A549 (cell line): ENCODE results near the gene CCL15. TPM values are rescaled to one million over a fixed set of nuclear protein-coding genes. Genes with fewer than 3 reads are reported as not detected.

ENCODE experiments used
- ATAC-seq, 2 experiments: fragments of 200-7000 bp in 1 of 2; fragments of >200 bp in 1 of 2; cut with Nextera tagmentation in 1 of 2; cut with Tn5 transposase in 1 of 2; 3 replicates each; pipeline versions ENCODE4 v1.8.0 to v1.9.1; 2018 to 2020; ENCODE audit warnings: mild to moderate bottlenecking in 1 of 2, moderate library complexity in 1 of 2
- CTCF ChIA-PET: fragments of 300-600 bp; sonication (Branson Sonifier 250); formaldehyde crosslinking; extraction: SDS; loops from one replicate; lab custom pipeline; 2021; ENCODE audit warnings: antibody characterized with exemption, inconsistent platforms; lab: Yijun Ruan, JAX
- POLR2A ChIA-PET: fragments of 350-600 bp; formaldehyde crosslinking; extraction: SDS; loops from one replicate; lab custom pipeline; 2021; ENCODE audit warnings: antibody characterized with exemption, inconsistent platforms; lab: Yijun Ruan, JAX
- DNase-seq, 2 experiments: peaks; one replicate each; pipeline versions ENCODE4 v3.0.0 to v3.0.0-alpha.2; 2011 to 2016; ENCODE audit warnings: low read depth in 1 of 2, low spot score in 1 of 2
- FAIRE-seq: peaks from 2 replicates; lab custom pipeline; 2011; peaks lifted over from hg19 to GRCh38; lab: Jason Lieb, UNC
- H3K27ac ChIP-seq, 2 experiments: fragments of >200 bp; sonication (Bioruptor Twin); formaldehyde crosslinking; 3 replicates each; pipeline ENCODE4 v1.5.1; 2016 to 2017
- H3K4me1 ChIP-seq: fragments of >200 bp; sonication (Bioruptor Twin); formaldehyde crosslinking; 3 replicates; pipeline ENCODE4 v1.6.1; 2016
- H3K4me2 ChIP-seq: fragments of >200 bp; sonication (Bioruptor Twin); formaldehyde crosslinking; 3 replicates; pipeline ENCODE4 v1.6.1; 2016
- H3K4me3 ChIP-seq: fragments of >200 bp; sonication (Bioruptor Twin); formaldehyde crosslinking; 3 replicates; pipeline ENCODE4 v1.5.1; 2016
- H3K9me3 ChIP-seq: fragments of >200 bp; sonication (Bioruptor Twin); formaldehyde crosslinking; 3 replicates; pipeline ENCODE4 v1.6.1; 2016
- BHLHE40 ChIP-seq: IDR thresholded peaks from 2 replicates; pipeline ENCODE4 v1.6.1; 2012; ENCODE audit warnings: low read depth, low read length, inconsistent platforms
- CBX8 ChIP-seq: fragments of 200-600 bp; sonication (generic); IDR thresholded peaks from 2 replicates; pipeline ENCODE4 v1.6.1; 2016
- CHD2 ChIP-seq: fragments of 150-350 bp; IDR thresholded peaks from 2 replicates; pipeline ENCODE4 v1.6.1; 2014; ENCODE audit warnings: low read length; ENCODE audit not compliant: partially characterized antibody
- CHD4 ChIP-seq: fragments of 200-600 bp; sonication (generic); IDR thresholded peaks from 2 replicates; pipeline ENCODE4 v1.6.1; 2016; ENCODE audit warnings: antibody characterized with exemption, mild to moderate bottlenecking, borderline replicate concordance
- EHF ChIP-seq: fragments of 250-450 bp; sonication (Bioruptor Pico); IDR thresholded peaks from 2 replicates; pipeline ENCODE4 v1.5.0; 2020; ENCODE audit warnings: mild to moderate bottlenecking
- EP300 ChIP-seq, 2 experiments: fragments of >200 bp; sonication (Bioruptor Twin); formaldehyde crosslinking; IDR thresholded peaks; 2 replicates in 1 of 2; 3 replicates in 1 of 2; pipeline ENCODE4 v1.6.1; 2016 to 2017
- ESRRA ChIP-seq: fragments of 150-350 bp; IDR thresholded peaks from 2 replicates; pipeline ENCODE4 v1.6.1; 2014; ENCODE audit warnings: mild to moderate bottlenecking, low read length, borderline replicate concordance
- FOSB ChIP-seq: fragments of 250-450 bp; sonication (Bioruptor Pico); IDR thresholded peaks from 2 replicates; pipeline ENCODE4 v1.5.0; 2020; ENCODE audit warnings: mild to moderate bottlenecking, moderate library complexity
- FOSL2 ChIP-seq, 2 experiments: fragments of 450-650 bp in 1 of 2; fragments of >200 bp in 1 of 2; sonication (Bioruptor Twin) in 1 of 2; formaldehyde crosslinking; IDR thresholded peaks; 2 replicates each; pipeline versions ENCODE4 v1.5.0 to v1.6.1; 2016 to 2020; ENCODE audit warnings: mild to moderate bottlenecking in 1 of 2, moderate library complexity in 1 of 2
- GATA3 ChIP-seq: IDR thresholded peaks from 2 replicates; pipeline ENCODE4 v1.6.1; 2012; ENCODE audit warnings: borderline replicate concordance
- HOXA7 ChIP-seq: fragments of 250-450 bp; sonication (Bioruptor Pico); IDR thresholded peaks from 2 replicates; pipeline ENCODE4 v1.5.0; 2020; ENCODE audit warnings: mild to moderate bottlenecking, moderate library complexity
- HOXB5 ChIP-seq: fragments of 250-450 bp; sonication (Bioruptor Pico); IDR thresholded peaks from 2 replicates; pipeline ENCODE4 v1.5.0; 2020; ENCODE audit warnings: mild to moderate bottlenecking, moderate library complexity
- JUNB ChIP-seq: fragments of >200 bp; sonication (Bioruptor Twin); formaldehyde crosslinking; IDR thresholded peaks from 2 replicates; pipeline ENCODE4 v1.6.1; 2016
- MAFK ChIP-seq: fragments of 450-650 bp; IDR thresholded peaks from 2 replicates; pipeline ENCODE4 v1.6.1; 2014; ENCODE audit not compliant: partially characterized antibody
- MAZ ChIP-seq: fragments of 150-350 bp; IDR thresholded peaks from 2 replicates; pipeline ENCODE4 v1.6.1; 2014; ENCODE audit warnings: antibody characterized with exemption, low read depth, low read length, borderline replicate concordance
- NFE2L2 ChIP-seq: fragments of 150-350 bp; conservative IDR thresholded peaks from 2 replicates; pipeline ENCODE4 v1.6.1; 2014; ENCODE audit warnings: low read length
- NPAS2 ChIP-seq: fragments of 250-450 bp; sonication (Bioruptor Pico); IDR thresholded peaks from 2 replicates; pipeline ENCODE4 v1.8.0; 2022; ENCODE audit warnings: mild to moderate bottlenecking, moderate library complexity, borderline replicate concordance
- RAD21 ChIP-seq, 2 experiments: fragments of >200 bp in 1 of 2; sonication (Bioruptor Twin) in 1 of 2; formaldehyde crosslinking in 1 of 2; IDR thresholded peaks in 1 of 2; conservative IDR thresholded peaks in 1 of 2; 2 replicates in 1 of 2; 3 replicates in 1 of 2; pipeline ENCODE4 v1.6.1; 2012 to 2018; ENCODE audit warnings: inconsistent platforms in 1 of 2
- RARB ChIP-seq: fragments of 250-450 bp; sonication (Bioruptor Pico); IDR thresholded peaks from 2 replicates; pipeline ENCODE4 v1.8.0; 2021; ENCODE audit warnings: mild to moderate bottlenecking, moderate library complexity
- RFX5 ChIP-seq: fragments of 450-650 bp; IDR thresholded peaks from 2 replicates; pipeline ENCODE4 v1.7.1; 2014; ENCODE audit warnings: antibody characterized with exemption, mild to moderate bottlenecking, moderate library complexity
- SREBF2 ChIP-seq: fragments of 450-650 bp; IDR thresholded peaks from 2 replicates; pipeline ENCODE4 v1.6.1; 2014; ENCODE audit warnings: mild to moderate bottlenecking, moderate library complexity
- TFCP2L1 ChIP-seq: fragments of 250-450 bp; sonication (Bioruptor Pico); IDR thresholded peaks from 2 replicates; pipeline ENCODE4 v1.5.0; 2021; ENCODE audit warnings: mild to moderate bottlenecking
- ZC3H11A ChIP-seq: fragments of 450-650 bp; IDR thresholded peaks from 2 replicates; pipeline ENCODE4 v1.6.1; 2014; ENCODE audit warnings: antibody characterized with exemption, mild to moderate bottlenecking
- ZNF302 ChIP-seq: fragments of 250-450 bp; sonication (Bioruptor Pico); IDR thresholded peaks from 2 replicates; pipeline ENCODE4 v1.9.0; 2021; ENCODE audit warnings: inconsistent platforms, mild to moderate bottlenecking, moderate library complexity
- ZSCAN20 ChIP-seq: fragments of 250-450 bp; sonication (Bioruptor Pico); IDR thresholded peaks from 2 replicates; pipeline ENCODE4 v1.8.0; 2022; ENCODE audit warnings: mild to moderate bottlenecking, moderate library complexity
- WGBS: methylation state at CpG from one replicate; pipeline ENCODE4 v1.1.6; 2017; ENCODE audit errors: missing lambda C conversion rate; 5-methylcytosine and 5-hydroxymethylcytosine counted together
- polyA plus RNA-seq, 4 experiments: library from polyadenylated mRNA; depleted of rRNA in 3 of 4; stranded (reverse); fragments of >200 nt; fragmentation: RNase III in 1 of 4; extraction: RNeasy Plus Mini Kit Qiagen cat#74134 plus additional on column Dnase treatment in 1 of 4; gene quantifications; 2 replicates in 3 of 4; 3 replicates in 1 of 4; pipeline ENCODE4 v1.2.3, GENCODE V29; 2011 to 2017
- TF ChIP-seq, protein P1 (sequence below): fragments of >200 bp; sonication (Bioruptor Twin); formaldehyde crosslinking; IDR thresholded peaks from 3 replicates; pipeline ENCODE4 v1.5.1; 2016
- TF ChIP-seq, protein P2 (sequence below): fragments of 250-450 bp; sonication (Bioruptor Pico); IDR thresholded peaks from 2 replicates; pipeline ENCODE4 v1.5.0; 2020; ENCODE audit warnings: low read depth, mild to moderate bottlenecking, moderate library complexity
- TF ChIP-seq, protein P3 (sequence below): IDR thresholded peaks from 2 replicates; pipeline ENCODE4 v1.6.1; 2012; ENCODE audit warnings: low read depth, borderline replicate concordance
- TF ChIP-seq, protein P4 (sequence below): fragments of >200 bp; sonication (Bioruptor Twin); formaldehyde crosslinking; IDR thresholded peaks from 2 replicates; pipeline ENCODE4 v1.6.1; 2016

The CCL15 gene
- polyA plus RNA-seq, 2 of the 4 experiments (the other 2 are of a cell fraction): 0.10 TPM; not detected in 1

DNA sequence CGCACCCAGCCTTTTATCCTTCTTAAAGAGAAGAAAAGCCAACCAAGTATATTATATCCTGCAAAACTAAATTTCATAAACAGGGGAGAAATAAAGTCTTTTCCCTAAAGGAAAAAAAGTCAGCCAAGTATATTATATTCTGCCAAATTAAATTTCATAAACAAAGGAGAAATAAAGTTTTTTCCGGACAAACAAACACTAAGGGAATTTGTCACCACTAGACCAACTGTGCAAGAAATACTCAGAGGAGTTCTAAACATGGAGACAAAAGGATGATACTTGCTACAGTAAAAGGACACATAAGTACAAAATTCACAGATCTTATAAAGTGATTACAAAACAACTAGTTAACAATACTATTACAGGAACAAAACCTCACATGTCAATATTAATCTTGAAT, 48.3 kb upstream of the CCL15 start (continued):
- TF ChIP-seq, protein P1, sequence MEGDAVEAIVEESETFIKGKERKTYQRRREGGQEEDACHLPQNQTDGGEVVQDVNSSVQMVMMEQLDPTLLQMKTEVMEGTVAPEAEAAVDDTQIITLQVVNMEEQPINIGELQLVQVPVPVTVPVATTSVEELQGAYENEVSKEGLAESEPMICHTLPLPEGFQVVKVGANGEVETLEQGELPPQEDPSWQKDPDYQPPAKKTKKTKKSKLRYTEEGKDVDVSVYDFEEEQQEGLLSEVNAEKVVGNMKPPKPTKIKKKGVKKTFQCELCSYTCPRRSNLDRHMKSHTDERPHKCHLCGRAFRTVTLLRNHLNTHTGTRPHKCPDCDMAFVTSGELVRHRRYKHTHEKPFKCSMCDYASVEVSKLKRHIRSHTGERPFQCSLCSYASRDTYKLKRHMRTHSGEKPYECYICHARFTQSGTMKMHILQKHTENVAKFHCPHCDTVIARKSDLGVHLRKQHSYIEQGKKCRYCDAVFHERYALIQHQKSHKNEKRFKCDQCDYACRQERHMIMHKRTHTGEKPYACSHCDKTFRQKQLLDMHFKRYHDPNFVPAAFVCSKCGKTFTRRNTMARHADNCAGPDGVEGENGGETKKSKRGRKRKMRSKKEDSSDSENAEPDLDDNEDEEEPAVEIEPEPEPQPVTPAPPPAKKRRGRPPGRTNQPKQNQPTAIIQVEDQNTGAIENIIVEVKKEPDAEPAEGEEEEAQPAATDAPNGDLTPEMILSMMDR: no peak
- no peak for TF ChIP-seq SREBF2
- TF ChIP-seq BHLHE40: no peak

DNA sequence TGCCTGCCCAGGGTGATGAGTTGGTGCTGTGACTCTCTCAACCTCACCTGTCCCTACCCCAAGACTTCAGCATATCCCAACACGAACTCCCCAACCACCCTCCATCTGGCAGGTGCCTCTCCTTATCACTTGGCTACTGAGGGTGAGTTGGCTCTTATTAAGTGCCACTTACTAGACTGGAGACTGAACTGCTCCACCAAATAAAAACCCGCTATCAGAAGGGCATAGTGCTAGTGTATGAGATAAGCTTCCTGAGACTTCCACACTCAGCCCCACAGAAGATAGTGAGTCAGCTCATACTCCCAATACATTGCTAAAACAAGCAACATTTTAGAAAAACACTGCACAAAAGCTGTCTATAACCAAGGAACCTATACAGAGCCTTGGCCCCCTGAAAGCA, 46.7 kb upstream of the CCL15 start:
- no peak overlapping the region for H3K4me3 ChIP-seq
- ChIA-PET CTCF (no interaction called here), POLR2A (no interaction called here)
- FAIRE-seq (no peak), ATAC-seq (no peak), DNase-seq (no peak)
- H3K4me2 ChIP-seq: no peak overlapping the region
- WGBS: 0% methylated on average over 2 of the region's 2 CpGs
- no peak overlapping the region for H3K27ac ChIP-seq
- H3K9me3 ChIP-seq: peaks cover 33% of the 10 kb centered on the region; the same call in 2 of the 3 replicates
- no peaks in the 10 kb centered on the region for H3K4me1 ChIP-seq
- no peak for TF ChIP-seq HOXA7 (CRISPR knock-in tag)
- no peak for TF ChIP-seq RARB (CRISPR knock-in tag)
- TF ChIP-seq MAFK: no peak
- no peak for TF ChIP-seq ZNF302
- no peak for TF ChIP-seq JUNB
- TF ChIP-seq, protein P2, sequence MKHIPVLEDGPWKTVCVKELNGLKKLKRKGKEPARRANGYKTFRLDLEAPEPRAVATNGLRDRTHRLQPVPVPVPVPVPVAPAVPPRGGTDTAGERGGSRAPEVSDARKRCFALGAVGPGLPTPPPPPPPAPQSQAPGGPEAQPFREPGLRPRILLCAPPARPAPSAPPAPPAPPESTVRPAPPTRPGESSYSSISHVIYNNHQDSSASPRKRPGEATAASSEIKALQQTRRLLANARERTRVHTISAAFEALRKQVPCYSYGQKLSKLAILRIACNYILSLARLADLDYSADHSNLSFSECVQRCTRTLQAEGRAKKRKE (CRISPR knock-in tag): no peak
- TF ChIP-seq NFE2L2: no peak
- TF ChIP-seq CHD4: no peak
- no peak for TF ChIP-seq CBX8
- TF ChIP-seq FOSB (CRISPR knock-in tag): no peak
- no peak for TF ChIP-seq GATA3
- no peak for TF ChIP-seq RFX5
- TF ChIP-seq, protein P3, sequence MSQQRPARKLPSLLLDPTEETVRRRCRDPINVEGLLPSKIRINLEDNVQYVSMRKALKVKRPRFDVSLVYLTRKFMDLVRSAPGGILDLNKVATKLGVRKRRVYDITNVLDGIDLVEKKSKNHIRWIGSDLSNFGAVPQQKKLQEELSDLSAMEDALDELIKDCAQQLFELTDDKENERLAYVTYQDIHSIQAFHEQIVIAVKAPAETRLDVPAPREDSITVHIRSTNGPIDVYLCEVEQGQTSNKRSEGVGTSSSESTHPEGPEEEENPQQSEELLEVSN: no peak
- no peak for TF ChIP-seq NPAS2
- no peak for TF ChIP-seq RAD21 (conservative IDR thresholded peaks at IDR 0.05 in 1 of 2, IDR thresholded peaks at IDR 0.05 in 1 of 2)
- no peak for TF ChIP-seq ESRRA

DNA sequence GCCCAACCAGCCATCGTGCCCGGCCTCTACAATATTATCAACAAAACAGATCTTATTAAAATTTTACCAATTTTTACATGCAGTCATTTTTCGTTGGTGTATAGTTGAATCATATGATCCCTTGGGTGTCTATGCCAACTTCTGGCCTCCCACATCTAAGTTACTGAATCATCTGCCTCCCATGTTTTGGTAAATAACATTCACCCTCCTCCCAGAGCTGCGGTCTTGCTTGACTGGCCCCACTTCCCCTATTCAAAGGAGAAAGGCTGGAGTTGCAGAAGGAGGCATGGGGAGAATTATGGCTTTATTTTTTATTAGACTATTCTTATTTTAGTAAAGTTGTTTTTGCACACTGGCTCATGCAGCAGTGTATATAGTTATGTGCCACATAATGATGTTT, 34.9 kb upstream of the CCL15 start:
- ChIA-PET POLR2A (no interaction called here), CTCF (interaction anchor here (0.8 kb wide), 1 partner anchor 18 kb away, joined by 3 read pairs; no protein-coding TSS in a partner anchor)
- no peaks in the 10 kb centered on the region for H3K4me1 ChIP-seq
- no peaks in the 10 kb centered on the region for H3K9me3 ChIP-seq
- WGBS: 37% methylated on average over 4 of the region's 4 CpGs
- no peak for DNase-seq
- TF ChIP-seq MAFK: no peak
- no peak for TF ChIP-seq TFCP2L1 (CRISPR knock-in tag)
- no peak for TF ChIP-seq RAD21 (conservative IDR thresholded peaks at IDR 0.05 in 1 of 2, IDR thresholded peaks at IDR 0.05 in 1 of 2)
- no peak for TF ChIP-seq MAZ
- TF ChIP-seq, protein P4, sequence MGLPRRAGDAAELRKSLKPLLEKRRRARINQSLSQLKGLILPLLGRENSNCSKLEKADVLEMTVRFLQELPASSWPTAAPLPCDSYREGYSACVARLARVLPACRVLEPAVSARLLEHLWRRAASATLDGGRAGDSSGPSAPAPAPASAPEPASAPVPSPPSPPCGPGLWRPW: no peak
- TF ChIP-seq EHF: no peak
- no peak for TF ChIP-seq GATA3
- TF ChIP-seq ZC3H11A: no peak
- no peak for TF ChIP-seq FOSL2 (IDR thresholded peaks at IDR 0.05)
- no peak for TF ChIP-seq FOSL2 (CRISPR knock-in tag; IDR thresholded peaks at IDR 0.05)
- TF ChIP-seq ZSCAN20: no peak
- TF ChIP-seq RARB (CRISPR knock-in tag): no peak
- no peak for TF ChIP-seq EP300 (IDR thresholded peaks at IDR 0.05)
- TF ChIP-seq SREBF2: no peak
- TF ChIP-seq HOXB5 (CRISPR knock-in tag): no peak
- no peak for TF ChIP-seq CHD2
- no peak for TF ChIP-seq HOXA7 (CRISPR knock-in tag)
- no peak for FAIRE-seq
- no peak overlapping the region for H3K4me3 ChIP-seq
- no peak overlapping the region for H3K27ac ChIP-seq
- ATAC-seq: no peak
- H3K4me2 ChIP-seq: no peak overlapping the region
